Anterior cingulate cortex (tissue), 58 donors: ENCODE data around the gene GNRH2.
"Not testable (repeated sequence)": the region's sequence is repeated elsewhere in the genome, so short reads cannot be mapped to it uniquely, and the experiment has no call there.

Experiments
- DNase-seq, 58 donors: peaks; one replicate each; lab custom pipeline; 2025; lab: John Stamatoyannopoulos, UW

The GNRH2 gene

GRCh38 chr20:3071610-3072529 is 28.4 kb downstream of the GNRH2 start, which contains the start of gene OXT:
OXT (plus strand) TSS chr20:3071620; CDS start chr20:3071656, 36 bp downstream.
- no peak for DNase-seq

GRCh38 chr20:3072530-3073250 is 29.3 kb downstream of the GNRH2 start:
- no peak for DNase-seq

- not testable (repeated sequence) for DNase-seq
Measured at GRCh38 chr20:3073251-3073643, 29.8 kb downstream of the GNRH2 start.

GRCh38 chr20:3074812-3075211 is 31.4 kb downstream of the GNRH2 start:
- DNase-seq = no peak

- not testable (repeated sequence) for DNase-seq
Measured at GRCh38 chr20:3075315-3075714, 31.9 kb downstream of the GNRH2 start.

GRCh38 chr20:3077618-3078134 is 34.3 kb downstream of the GNRH2 start:
- DNase-seq = no peak

- peak in 30 of 58 donors; percentile 5 to 56 (median 24) for DNase-seq
Measured at GRCh38 chr20:3080939-3081388, 37.5 kb downstream of the GNRH2 start.

GRCh38 chr20:3081641-3082040 is 38.2 kb downstream of the GNRH2 start:
- DNase-seq = no peak

- DNase-seq = no peak
Measured at GRCh38 chr20:3082306-3082951, 39.0 kb downstream of the GNRH2 start.

- DNase-seq = no peak
Measured at GRCh38 chr20:3082955-3083952, 39.8 kb downstream of the GNRH2 start.

GRCh38 chr20:3084283-3084985 is 41.0 kb downstream of the GNRH2 start, which contains the start of gene AVP:
AVP (minus strand) TSS chr20:3084724; CDS start chr20:3084674, 50 bp downstream.
- DNase-seq = no peak

GRCh38 chr20:3084986-3085360 is 41.6 kb downstream of the GNRH2 start:
- DNase-seq = no peak

- no peak for DNase-seq
Measured at GRCh38 chr20:3085571-3086072, 42.2 kb downstream of the GNRH2 start.

GRCh38 chr20:3088031-3088430 is 44.6 kb downstream of the GNRH2 start:
- DNase-seq = no peak

GRCh38 chr20:3090565-3090964 is 47.1 kb downstream of the GNRH2 start:
- DNase-seq = no peak

GRCh38 chr20:3092611-3093379 is 49.4 kb downstream of the GNRH2 start:
- no peak for DNase-seq

GRCh38 chr20:3093861-3094361 is 50.5 kb downstream of the GNRH2 start:
- DNase-seq = no peak
